H1 (cell line): Measurements from ENCODE around the gene UEVLD. TPM values are rescaled to one million over a fixed set of nuclear protein-coding genes. Genes with fewer than 3 reads are reported as not detected.

ENCODE experiments used
- HDAC2 ChIP-seq, 2 experiments: fragments of 300-600 bp in 1 of 2; sonication (generic) in 1 of 2; IDR thresholded peaks; 2 replicates each; pipeline ENCODE4 v1.6.1; 2011 to 2012; ENCODE audit warnings: low read depth in 2 of 2, low read length in 2 of 2, mild to moderate bottlenecking in 2 of 2, moderate library complexity in 2 of 2, borderline replicate concordance in 1 of 2, inconsistent platforms in 1 of 2
- polyA plus RNA-seq, 7 experiments: library from polyadenylated mRNA; depleted of rRNA in 3 of 7; stranded (reverse) in 5 of 7; unstranded in 2 of 7; fragments of >200 nt in 5 of 7; fragments of 200-250 nt in 2 of 7; gene quantifications; 1 replicate in 5 of 7; 2 replicates in 1 of 7; 4 replicates in 1 of 7; pipeline versions ENCODE4 v1.2.1 to v1.2.3, GENCODE V29; 2011 to 2013; ENCODE audit warnings: missing spikeins in 2 of 7, mixed read lengths in 2 of 7
- total RNA-seq: library from RNA; stranded (reverse); fragmentation: NEBNext Ultra II Directional; extraction: Animal tissue kit (Norgen Biotek cat#: 25700); gene quantifications from 2 replicates; pipeline ENCODE4 v1.2.1, GENCODE V29; 2021

UEVLD gene
- total and polyA plus RNA-seq, 2 of the 8 experiments (the other 6 are each of a cell fraction or from before 2014, with no cell fraction given), result 4.1 to 7.3 TPM

GRCh38 chr11:18608376-18608775 is 19.8 kb upstream of the UEVLD start (continued):
- TF ChIP-seq HDAC2 (IDR thresholded peaks at IDR 0.05; ENCODE audit: borderline replicate concordance in 1 of 2, low read depth in 2 of 2, low read length in 2 of 2), result no peak
